HK-2 (cell line): Measurements from ENCODE around the gene CIB2.
"Not testable (repeated sequence)": the region's sequence is repeated elsewhere in the genome, so short reads cannot be mapped to it uniquely, and the experiment has no call there.

Experiments
- DNase-seq: peaks from one replicate; pipeline ENCODE4 v3.0.0-alpha.2; 2018; ENCODE audit not compliant: unreplicated experiment

Gene CIB2

GRCh38 chr15:78131295-78132061 is at the start of gene CIB2:
Gene CIB2, minus strand, starts transcription at chr15:78131445. Its CDS starts 230 bp downstream, at chr15:78131215.
- peak; percentile 54 for DNase-seq

DNA sequence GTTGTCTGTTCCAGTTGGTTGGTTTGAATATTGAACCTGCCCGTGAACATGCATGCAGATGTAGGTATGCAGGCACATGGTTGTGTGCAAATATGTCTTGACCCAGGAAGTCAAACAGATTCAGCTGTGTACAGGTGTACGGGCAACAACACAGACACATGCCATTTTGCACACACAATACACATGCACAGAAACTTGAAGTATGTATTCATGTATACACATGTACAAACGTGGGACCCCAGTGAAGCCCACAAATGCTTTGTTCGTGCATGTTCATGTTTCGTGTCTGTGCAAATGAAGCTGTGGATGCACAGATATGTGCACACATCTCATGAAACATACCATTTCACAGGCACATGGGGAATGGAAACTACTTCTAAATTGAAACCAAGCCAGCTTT is 48.7 kb upstream of the CIB2 start:
- no peak for DNase-seq

GRCh38 chr15:78179286-78179840 is 48.1 kb upstream of the CIB2 start:
- DNase-seq: no peak

DNA sequence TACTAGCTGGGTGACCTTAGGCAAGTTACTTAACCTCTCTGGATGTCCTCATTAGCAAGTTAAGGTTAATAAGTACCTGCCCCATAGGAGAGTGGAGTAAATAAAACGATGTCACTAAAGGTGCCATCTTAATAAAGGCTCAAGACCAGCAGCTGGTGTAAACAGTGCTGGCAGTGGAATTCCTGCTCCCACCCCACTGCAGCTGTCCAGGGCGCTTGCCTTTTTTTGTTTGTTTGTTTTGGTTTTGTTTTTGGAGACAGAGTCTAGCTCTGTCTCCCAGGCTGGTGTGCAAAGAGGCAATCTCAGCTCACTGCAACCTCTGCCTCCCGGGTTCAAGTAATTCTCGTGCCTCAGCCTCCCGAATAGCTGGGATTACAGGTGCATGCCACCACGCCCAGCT is 46.8 kb upstream of the CIB2 start:
- no peak for DNase-seq

- peak; percentile 13 for DNase-seq
Observed at GRCh38 chr15:78177447-78177873, 46.2 kb upstream of the CIB2 start.

DNA sequence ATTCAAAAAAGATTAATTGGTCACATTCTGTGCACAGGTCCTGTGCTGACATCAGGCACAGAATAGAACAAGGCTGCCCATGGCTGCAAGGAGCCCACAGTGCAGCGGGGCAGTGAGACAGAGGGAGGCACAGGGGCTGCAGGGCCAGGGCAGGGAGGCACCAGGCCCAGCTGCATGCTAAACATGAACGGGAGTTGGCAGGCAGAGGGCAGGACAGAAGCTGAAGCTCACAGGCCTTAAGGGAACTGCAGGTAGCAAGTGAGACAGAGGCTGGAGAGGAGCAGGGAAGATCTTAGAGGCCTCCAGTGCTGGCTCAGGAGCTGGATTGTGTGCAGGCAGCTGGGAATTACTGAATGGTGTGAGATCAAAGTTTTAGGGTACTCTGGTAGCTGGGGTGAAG is 44.1 kb upstream of the CIB2 start:
- no peak for DNase-seq

DNA sequence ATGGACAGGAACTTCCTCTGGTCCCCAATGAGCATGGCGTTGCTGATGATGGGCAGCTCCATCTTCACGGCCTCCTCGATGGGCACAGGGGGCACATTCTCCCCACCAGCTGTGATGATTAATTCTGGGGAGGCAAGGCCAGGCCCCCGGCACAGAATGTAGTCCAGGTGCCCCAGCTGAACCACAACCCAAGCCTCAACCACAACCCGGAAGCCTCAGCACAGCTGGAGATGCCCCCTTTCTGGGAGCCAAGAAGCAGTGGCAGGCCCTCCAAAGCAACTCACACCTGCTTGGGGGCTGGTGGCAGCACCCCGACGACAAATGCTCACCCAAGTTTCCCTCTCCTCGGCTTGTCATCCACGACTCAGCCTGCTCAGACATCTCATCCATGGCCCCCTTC is 43.2 kb upstream of the CIB2 start:
- no peak for DNase-seq

DNA sequence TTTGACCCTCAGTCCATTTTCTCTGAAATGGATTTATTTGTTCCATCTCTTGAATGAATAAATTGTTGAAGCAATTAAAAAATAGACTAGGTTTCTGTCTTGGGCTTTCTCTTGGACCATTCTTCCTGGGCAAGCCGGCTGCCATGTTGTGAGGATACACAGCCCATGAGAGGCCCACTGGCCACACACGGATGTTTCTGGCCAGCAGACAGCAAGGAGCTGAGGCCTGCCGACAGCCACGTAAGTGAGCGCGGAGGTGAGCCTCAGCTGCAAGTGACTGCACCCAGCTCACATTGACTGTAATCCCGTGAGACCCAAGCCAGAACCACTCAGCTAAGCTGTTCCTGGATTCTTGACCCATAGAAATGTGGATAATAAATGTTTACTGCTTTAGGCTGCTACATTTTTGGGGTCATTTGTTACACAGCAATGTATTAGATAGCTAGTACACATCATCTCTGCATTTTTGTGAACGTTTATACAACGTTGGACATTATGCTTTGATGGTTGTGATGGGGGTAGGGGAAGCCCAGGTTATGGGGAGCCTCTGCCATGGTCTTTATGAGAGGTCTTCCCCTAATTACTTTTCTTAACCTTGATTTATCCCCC is 40.7 kb upstream of the CIB2 start:
- DNase-seq: no peak

- DNase-seq: no peak
Observed at GRCh38 chr15:78170848-78171773, 39.9 kb upstream of the CIB2 start.

DNA sequence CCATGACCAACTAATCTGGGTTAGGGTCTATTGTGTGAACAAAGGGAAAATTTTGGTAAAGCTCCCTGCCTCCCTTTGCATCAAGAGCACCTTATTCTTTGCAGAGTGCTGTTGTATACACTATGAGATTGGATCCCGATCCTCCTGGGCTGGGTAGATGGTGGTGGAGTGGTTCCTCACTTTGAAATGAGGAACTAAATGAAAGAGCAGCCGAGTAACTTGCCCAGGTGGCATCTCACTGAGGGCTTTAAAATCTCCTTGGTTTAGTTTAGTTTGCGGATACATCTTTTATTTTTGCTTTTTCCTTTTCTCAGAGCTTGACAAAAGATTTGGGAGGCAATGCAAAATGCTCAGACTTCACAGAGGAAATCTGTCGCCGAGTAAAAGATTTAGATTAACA is 37.4 kb upstream of the CIB2 start:
- no peak for DNase-seq

DNA sequence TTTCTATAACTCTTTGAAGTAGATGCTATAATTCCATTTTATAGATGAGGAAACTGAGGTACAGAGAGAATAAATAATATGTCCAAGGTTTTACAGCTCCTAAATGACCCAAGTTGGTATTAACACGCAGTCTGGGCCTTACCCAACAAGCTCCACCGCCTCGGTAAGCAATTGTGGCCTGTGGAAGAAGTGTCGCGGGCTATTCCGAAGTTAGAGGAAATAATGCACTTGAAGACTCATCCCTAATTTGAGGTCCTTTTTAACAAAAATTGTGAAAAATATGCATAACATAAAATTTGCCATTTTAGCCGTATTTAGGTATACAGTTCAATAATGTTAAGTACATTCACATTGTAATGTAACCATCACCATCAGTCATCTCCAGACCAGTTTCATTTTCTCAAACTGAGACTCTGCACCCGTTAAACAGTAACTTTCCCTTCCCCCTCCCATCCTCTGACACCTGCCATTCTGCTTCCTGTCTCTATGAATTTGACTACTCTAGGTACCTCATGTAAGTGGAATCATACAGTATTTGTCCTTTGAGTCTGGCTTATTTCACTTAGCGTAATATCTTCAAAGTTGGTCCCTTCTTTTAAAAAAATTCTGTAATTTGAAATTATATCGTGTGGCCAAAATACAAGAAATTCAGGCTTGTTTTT is 36.1 kb upstream of the CIB2 start:
- no peak for DNase-seq

- DNase-seq: no peak
Observed at GRCh38 chr15:78164010-78164409, 32.8 kb upstream of the CIB2 start.

DNA sequence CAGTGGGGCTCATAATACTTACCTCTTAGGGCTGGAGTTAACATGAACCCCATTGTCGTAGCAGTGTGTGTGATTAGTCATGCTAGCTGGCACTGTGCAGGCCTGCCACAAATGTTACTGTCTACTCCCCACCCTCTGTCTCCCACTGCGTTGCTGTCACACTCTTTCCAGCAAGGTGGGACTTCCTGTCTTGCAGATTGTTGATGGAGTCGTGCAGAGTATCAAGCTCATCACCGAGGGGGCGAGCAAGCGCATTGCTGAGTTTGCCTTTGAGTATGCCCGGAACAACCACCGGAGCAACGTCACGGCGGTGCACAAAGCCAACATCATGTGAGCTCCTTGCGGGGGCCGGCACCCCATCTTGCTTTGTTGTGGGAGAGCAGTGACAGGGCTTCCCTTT is 30.8 kb upstream of the CIB2 start:
- no peak for DNase-seq

DNA sequence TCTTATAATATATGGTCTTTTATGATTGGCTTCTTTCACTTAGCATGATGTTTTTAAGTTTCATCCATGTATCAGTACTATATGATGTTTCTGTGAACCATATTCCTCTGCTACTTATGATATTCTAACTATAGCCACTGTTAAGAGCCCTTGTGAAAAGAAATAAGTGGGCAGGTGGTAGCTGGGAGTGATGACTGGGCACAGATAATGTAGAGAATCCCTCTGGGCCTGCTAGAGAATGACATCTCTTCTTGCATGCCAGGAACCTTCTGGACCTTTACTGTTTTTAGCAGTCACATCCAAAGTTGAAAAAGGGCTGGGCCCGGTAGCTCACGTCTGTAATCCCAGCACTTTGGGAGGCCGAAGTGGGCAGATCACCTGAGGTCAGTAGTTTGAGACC is 28.1 kb upstream of the CIB2 start:
- DNase-seq: no peak

DNA sequence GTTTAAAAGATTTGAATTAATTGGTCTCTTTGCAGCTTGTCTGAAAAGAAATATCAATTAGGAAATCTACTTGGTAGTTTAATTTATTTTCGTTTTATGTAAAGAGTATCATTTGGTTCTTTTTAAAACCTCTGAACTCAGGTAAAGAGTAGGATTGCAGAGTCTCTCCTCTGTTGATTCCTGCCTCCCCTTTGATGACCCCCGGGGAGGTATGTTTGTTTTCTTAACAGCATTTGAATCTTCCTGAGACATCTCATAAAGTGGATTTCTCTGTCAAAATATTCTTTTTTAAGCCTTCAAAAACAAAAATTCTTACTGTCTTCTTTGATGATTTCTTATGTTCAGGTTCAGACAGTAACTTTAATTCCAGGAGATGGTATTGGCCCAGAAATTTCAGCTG is 26.0 kb upstream of the CIB2 start:
- DNase-seq: no peak

GRCh38 chr15:78156653-78157052 is 25.4 kb upstream of the CIB2 start:
- DNase-seq: no peak

- DNase-seq: no peak
Observed at GRCh38 chr15:78155355-78155939, 24.2 kb upstream of the CIB2 start.

DNA sequence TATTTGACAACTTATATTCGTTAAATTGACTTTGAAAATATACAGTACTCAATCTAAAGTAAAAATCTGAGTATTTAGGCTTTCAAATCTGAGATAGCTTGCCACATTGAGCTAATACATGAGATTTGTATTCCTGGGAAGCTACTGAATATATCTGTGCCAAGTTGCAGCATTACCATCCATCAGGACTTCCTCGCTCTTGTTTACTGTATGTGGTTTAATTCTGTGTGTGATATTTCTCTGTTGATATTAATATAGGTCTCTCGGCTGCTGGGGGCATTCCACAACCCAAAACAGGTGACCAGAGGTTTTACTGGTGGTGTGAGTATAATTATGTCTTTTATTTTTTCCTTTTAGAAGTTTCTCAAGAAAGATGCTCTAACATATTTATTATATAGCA is 23.7 kb upstream of the CIB2 start:
- no peak for DNase-seq

DNA sequence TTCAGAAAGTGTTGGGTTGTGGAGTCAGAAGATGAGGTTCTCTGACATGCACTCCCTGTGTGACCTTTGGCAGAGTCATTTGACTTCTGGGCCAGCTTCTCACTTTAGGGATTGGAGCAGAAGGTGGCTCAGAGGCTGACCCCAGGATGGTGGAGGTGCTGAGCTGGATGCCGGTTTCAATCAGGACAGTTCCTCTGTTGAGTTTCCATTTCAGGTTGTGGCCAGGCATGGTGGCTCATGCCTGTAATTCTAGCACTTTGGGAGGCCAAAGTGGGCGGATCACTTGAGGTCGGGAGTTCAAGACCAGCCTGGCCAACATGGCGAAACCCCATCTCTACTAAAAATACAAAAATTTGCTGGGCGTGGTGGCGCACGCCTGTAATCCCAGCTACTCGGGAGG is 19.8 kb upstream of the CIB2 start:
- not testable (repeated sequence) for DNase-seq

DNA sequence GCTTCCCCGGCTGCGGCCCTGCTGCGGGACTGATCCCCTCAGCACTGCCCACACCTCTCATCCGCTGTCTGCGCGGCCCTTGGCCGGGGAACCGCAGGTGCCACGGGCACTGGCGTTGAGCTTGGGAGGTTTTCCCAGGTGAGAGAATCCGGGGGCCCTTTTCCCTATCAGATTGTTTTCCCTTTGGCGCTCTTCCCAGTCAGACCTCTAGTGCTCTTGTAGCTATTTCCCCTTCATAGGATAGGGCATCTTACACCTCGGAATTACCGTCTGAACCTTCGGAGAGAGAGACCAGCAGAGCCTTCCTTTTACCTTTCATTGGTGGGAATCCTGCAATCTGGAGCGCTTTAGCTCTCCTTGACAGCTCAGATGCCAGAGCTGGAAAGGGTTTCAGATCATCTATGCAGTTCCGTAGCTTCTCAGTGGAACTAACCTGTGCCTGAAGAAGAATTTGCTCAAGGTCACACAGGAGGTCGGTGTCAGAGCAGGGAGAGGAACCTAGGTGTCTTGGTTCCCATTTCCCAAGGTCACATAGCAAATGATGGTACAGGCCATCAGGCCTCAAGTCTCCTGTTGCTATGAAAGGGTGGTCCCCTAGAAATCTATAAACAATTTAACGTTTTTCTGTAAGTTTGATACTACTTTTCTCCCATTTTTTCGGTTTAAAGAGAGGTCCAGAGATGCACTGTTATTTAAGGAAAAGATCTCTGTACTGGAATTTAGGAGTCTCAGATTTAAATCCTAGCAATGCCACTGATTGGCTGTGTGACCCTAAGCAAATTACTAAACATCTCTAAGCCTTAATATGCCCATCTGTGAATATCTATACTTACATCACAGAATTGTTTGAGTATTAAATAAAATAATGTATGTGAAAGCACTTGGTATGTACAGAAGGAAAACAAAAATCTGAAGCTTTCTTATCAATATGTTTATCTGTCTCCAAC is 18.8 kb upstream of the CIB2 start:
- peak; percentile 23 for DNase-seq
